H9 (cell line): ENCODE data around the gene CDH5. TPM values are rescaled to one million over a fixed set of nuclear protein-coding genes. Genes with fewer than 3 reads are reported as not detected.

Experiments used
- DNase-seq: peaks from one replicate; pipeline ENCODE4 v3.0.0-alpha.2; 2017
- H2AFZ ChIP-seq: one replicate; pipeline ENCODE4 v1.6.1; 2013; ENCODE audit warnings: mild to moderate bottlenecking, low read length, control low read depth, moderate library complexity
- H2AK5ac ChIP-seq: 2 replicates; pipeline ENCODE4 v1.6.1; 2013; ENCODE audit warnings: low read length, control low read depth, mixed read lengths; ENCODE audit not compliant: insufficient read length
- H2BK120ac ChIP-seq: one replicate; pipeline ENCODE4 v1.6.1; 2013; ENCODE audit warnings: low read depth, mild to moderate bottlenecking, low read length, control low read depth, inconsistent platforms; ENCODE audit not compliant: poor library complexity, severe bottlenecking
- H2BK12ac ChIP-seq: 2 replicates; pipeline ENCODE4 v1.6.1; 2013; ENCODE audit warnings: low read length, control low read depth, mixed read lengths, low read depth; ENCODE audit not compliant: insufficient read length
- H2BK15ac ChIP-seq: 2 replicates; pipeline ENCODE4 v1.6.1; 2013; ENCODE audit warnings: low read depth, low read length, control low read depth
- H2BK20ac ChIP-seq: one replicate; pipeline ENCODE4 v1.6.1; 2013; ENCODE audit warnings: low read depth, mild to moderate bottlenecking, low read length, control low read depth, inconsistent platforms; ENCODE audit not compliant: poor library complexity, severe bottlenecking
- H2BK5ac ChIP-seq: 2 replicates; pipeline ENCODE4 v1.6.1; 2013; ENCODE audit warnings: low read length, control low read depth, mixed read lengths; ENCODE audit not compliant: insufficient read length
- H3K14ac ChIP-seq: 2 replicates; pipeline ENCODE4 v1.6.1; 2013; ENCODE audit warnings: low read length, control low read depth; ENCODE audit not compliant: insufficient read depth
- H3K18ac ChIP-seq: 2 replicates; pipeline ENCODE4 v1.6.1; 2013; ENCODE audit warnings: low read depth, mild to moderate bottlenecking, mixed read lengths, low read length, control low read depth; ENCODE audit not compliant: insufficient read length
- H3K23ac ChIP-seq: 2 replicates; pipeline ENCODE4 v1.6.1; 2013; ENCODE audit warnings: low read length, control low read depth, mixed read lengths, low read depth; ENCODE audit not compliant: insufficient read length
- H3K23me2 ChIP-seq: 2 replicates; pipeline ENCODE4 v1.6.1; 2013; ENCODE audit warnings: low read depth, mild to moderate bottlenecking, mixed read lengths, low read length, control low read depth; ENCODE audit not compliant: insufficient read length, poor library complexity, severe bottlenecking
- H3K27ac ChIP-seq: 2 replicates; pipeline ENCODE4 v1.5.1; 2013; ENCODE audit warnings: low read length, control low read depth, mixed read lengths, low read depth; ENCODE audit not compliant: insufficient read length
- H3K27me3 ChIP-seq: 2 replicates; pipeline ENCODE4 v1.6.1; 2013; ENCODE audit warnings: low read length, control low read depth, inconsistent platforms; ENCODE audit not compliant: insufficient read depth
- H3K4ac ChIP-seq: 2 replicates; pipeline ENCODE4 v1.6.1; 2013; ENCODE audit warnings: low read depth, mild to moderate bottlenecking, control low read depth, inconsistent platforms, low read length, moderate library complexity
- H3K4me1 ChIP-seq: 2 replicates; pipeline ENCODE4 v1.6.1; 2013; ENCODE audit warnings: low read length, control low read depth, inconsistent platforms; ENCODE audit not compliant: insufficient read depth
- H3K4me2 ChIP-seq: 2 replicates; pipeline ENCODE4 v1.6.1; 2013; ENCODE audit warnings: low read length, control low read depth, mixed read lengths; ENCODE audit not compliant: insufficient read length, insufficient read depth
- H3K56ac ChIP-seq: 2 replicates; pipeline ENCODE4 v1.6.1; 2013; ENCODE audit warnings: low read depth, mild to moderate bottlenecking, mixed read lengths, low read length, control low read depth; ENCODE audit not compliant: insufficient read length
- H3K79me1 ChIP-seq: 2 replicates; pipeline ENCODE4 v1.6.1; 2013; ENCODE audit warnings: low read depth, mild to moderate bottlenecking, moderate library complexity, low read length, control low read depth, inconsistent platforms; ENCODE audit not compliant: insufficient read depth, poor library complexity, severe bottlenecking
- H3K79me2 ChIP-seq: 2 replicates; pipeline ENCODE4 v1.6.1; 2013; ENCODE audit warnings: low read length, control low read depth, inconsistent platforms; ENCODE audit not compliant: insufficient read depth
- H3K9ac ChIP-seq: 2 replicates; pipeline ENCODE4 v1.6.1; 2013; ENCODE audit warnings: low read length, control low read depth, mixed read lengths; ENCODE audit not compliant: insufficient read length; ENCODE audit errors: extremely low read depth
- H3K9me3 ChIP-seq: one replicate; pipeline ENCODE4 v1.6.1; 2013; ENCODE audit warnings: low read depth, low read length, inconsistent platforms; ENCODE audit not compliant: control insufficient read depth
- H3T11ph ChIP-seq: one replicate; pipeline ENCODE4 v1.6.1; 2013; ENCODE audit warnings: mild to moderate bottlenecking, low read length, control low read depth, inconsistent platforms
- H4K20me1 ChIP-seq: one replicate; pipeline ENCODE4 v1.6.1; 2013; ENCODE audit not compliant: control insufficient read depth, insufficient read length, insufficient read depth
- H4K5ac ChIP-seq: 2 replicates; pipeline ENCODE4 v1.6.1; 2013; ENCODE audit warnings: low read depth, mild to moderate bottlenecking, mixed read lengths, low read length, control low read depth; ENCODE audit not compliant: insufficient read length
- H4K8ac ChIP-seq: replicated peaks from 2 replicates; pipeline ENCODE4 v1.6.1; 2013; ENCODE audit warnings: low read length, control low read depth, mixed read lengths, low read depth; ENCODE audit not compliant: insufficient read length
- H4K91ac ChIP-seq: 2 replicates; pipeline ENCODE4 v1.6.1; 2013; ENCODE audit warnings: low read depth, mild to moderate bottlenecking, moderate library complexity, mixed read lengths, low read length, control low read depth; ENCODE audit not compliant: insufficient read length
- H3K27ac Mint-ChIP-seq, 3 experiments: 2 replicates in 2 of 3; 3 replicates in 1 of 3; pipeline ENCODE4 v1.8.0; 2020 to 2021; ENCODE audit warnings: mixed read lengths in 3 of 3, mild to moderate bottlenecking in 1 of 3, moderate library complexity in 1 of 3
- H3K27me3 Mint-ChIP-seq: 2 replicates; pipeline ENCODE4 v1.8.0; 2021; ENCODE audit warnings: low read depth, mild to moderate bottlenecking, moderate library complexity, mixed read lengths
- H3K36me3 Mint-ChIP-seq, 3 experiments: 2 replicates in 2 of 3; 3 replicates in 1 of 3; pipeline ENCODE4 v1.8.0; 2020 to 2021; ENCODE audit warnings: low read depth in 3 of 3, mixed read lengths in 3 of 3; ENCODE audit not compliant: insufficient read depth in 1 of 3
- H3K4me1 Mint-ChIP-seq, 2 experiments: 2 replicates each; pipeline ENCODE4 v1.8.0; 2020; ENCODE audit warnings: mixed read lengths in 2 of 2
- H3K4me3 Mint-ChIP-seq, 2 experiments: 2 replicates in 1 of 2; 3 replicates in 1 of 2; pipeline ENCODE4 v1.8.0; 2020 to 2021; ENCODE audit warnings: mild to moderate bottlenecking in 2 of 2, mixed read lengths in 2 of 2, moderate library complexity in 1 of 2
- H3K9me3 Mint-ChIP-seq, 2 experiments: 2 replicates in 1 of 2; 3 replicates in 1 of 2; pipeline ENCODE4 v1.8.0; 2020; ENCODE audit warnings: mild to moderate bottlenecking in 2 of 2, mixed read lengths in 2 of 2, moderate library complexity in 1 of 2
- CTCF ChIP-seq: fragments of 200-600 bp; sonication (generic); conservative IDR thresholded peaks from 3 replicates; pipeline ENCODE4 v1.8.0; 2021; ENCODE audit warnings: antibody characterized with exemption, mild to moderate bottlenecking
- WGBS: extraction: QIAGEN DNeasy Blood & Tissue Kit; methylation state at CpG from one replicate; pipeline ENCODE4 v1.1.7; 2013; ENCODE audit warnings: missing lambda C conversion rate, low lambda C conversion rate, mixed read lengths; ENCODE audit not compliant: insufficient read length; ENCODE audit errors: extremely low coverage; 5-methylcytosine and 5-hydroxymethylcytosine counted together
- total RNA-seq: library from RNA; stranded (reverse); gene quantifications from 2 replicates; pipeline ENCODE4 v1.2.1, GENCODE V29; 2021

The CDH5 gene
- total RNA-seq, 1 experiment from 2014 or later: 0.20 TPM

DNA sequence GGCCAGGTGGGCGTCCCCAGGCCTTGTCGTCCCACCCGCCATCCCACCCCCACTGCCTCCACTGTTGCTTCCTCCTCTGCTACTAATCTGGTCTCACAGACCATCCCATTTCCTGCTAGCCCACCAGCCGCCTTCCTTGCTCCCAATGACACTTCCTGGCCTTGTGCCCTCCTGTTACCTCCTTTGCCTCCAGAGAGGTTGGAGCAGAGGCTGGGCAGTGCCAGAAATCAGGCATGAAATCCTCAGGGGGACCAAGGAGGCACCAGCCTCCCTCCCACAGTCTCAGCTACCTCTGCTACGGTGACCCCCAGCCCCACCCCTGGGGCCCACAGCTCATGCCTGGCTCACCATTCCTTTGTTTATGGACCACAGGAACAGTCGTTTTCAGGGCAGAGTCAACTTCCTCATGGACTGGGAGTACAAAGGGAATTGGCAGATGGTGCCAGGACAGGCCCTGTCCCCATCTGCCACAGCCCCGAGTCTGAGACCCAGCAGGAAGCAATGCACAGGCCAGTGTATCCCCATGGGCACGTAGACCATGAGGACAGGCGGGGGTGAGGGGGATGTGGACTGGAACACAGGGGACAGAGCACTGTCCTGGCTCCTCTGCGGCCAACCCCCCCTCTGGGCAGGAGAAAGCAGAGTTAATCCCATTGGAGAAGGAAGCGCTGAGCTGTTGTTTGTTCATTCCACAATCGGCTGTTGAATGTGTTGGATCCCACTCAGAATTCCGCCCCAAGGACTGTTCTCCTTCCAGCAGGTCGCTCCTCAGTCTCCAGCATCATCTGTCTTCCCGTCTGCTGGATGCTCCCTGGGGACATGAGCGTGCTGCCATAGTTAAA is 2.2 kb upstream of the CDH5 start:
- H4K8ac ChIP-seq: no peak overlapping the region

More for the DNA sequence above, 2.2 kb upstream of the CDH5 start:
- Histone ChIP-seq H3K23ac (no peak overlapping the region), H2BK15ac (no peak overlapping the region), H3T11ph (no peak overlapping the region), H3K4me2 (no peak overlapping the region), H2BK20ac (no peak overlapping the region), H3K4ac (no peak overlapping the region), H3K18ac (peak overlapping the region; percentile 4), H4K20me1 (no peaks in the 10 kb centered on the region), H3K79me1 (no peaks in the 10 kb centered on the region), H3K27ac (no peak overlapping the region), H3K9ac (no peak overlapping the region), H2BK120ac (no peak overlapping the region), H4K91ac (no peak overlapping the region), H2BK12ac (no peak overlapping the region), H3K9me3 (no peaks in the 10 kb centered on the region), H3K23me2 (no peaks in the 10 kb centered on the region), H2BK5ac (no peak overlapping the region), H3K27me3 (no peaks in the 10 kb centered on the region), H3K56ac (no peak overlapping the region), H2AFZ (no peak overlapping the region), H3K79me2 (no peaks in the 10 kb centered on the region), H3K14ac (no peak overlapping the region; the same call in 1 of the 2 replicates), H2AK5ac (no peak overlapping the region), H4K5ac (no peak overlapping the region), H3K4me1 (peaks cover 4% of the 10 kb centered on the region; the same call in 1 of the 2 replicates)
- no peak for DNase-seq
- no peak for TF ChIP-seq CTCF
- Mint-ChIP-seq H3K36me3 (no peaks in the 10 kb centered on the region), H3K27ac (peak overlapping the region in 2 of 3 experiments; percentile 8 to 95; a peak in 2 of 7 replicates), H3K9me3 (no peaks in the 10 kb centered on the region), H3K4me3 (no peak overlapping the region; a peak in 1 of 5 replicates), H3K27me3 (peaks cover 18% of the 10 kb centered on the region), H3K4me1 (peaks cover 42 to 58% of the 10 kb centered on the region in 2 experiments)
- WGBS: no CpG with 5 or more reads among the region's 16 CpGs
